Esophagus muscularis mucosa (tissue), 4 donors: ENCODE data around the gene LILRB5. TPM values are rescaled to one million over a fixed set of nuclear protein-coding genes. Genes with fewer than 3 reads are reported as not detected.

Experiments
- DNase-seq: peaks from one replicate; pipeline ENCODE4 v3.0.0-alpha.2; 2017; ENCODE audit errors: extremely low spot score
- H3K27ac ChIP-seq, 4 donors: fragments of 200-600 bp; sonication (generic); replicated peaks in 1 of 4; 1 replicate in 3 of 4; 2 replicates in 1 of 4; pipeline ENCODE4 v1.5.1; 2016 to 2019; ENCODE audit warnings: mild to moderate bottlenecking in 1 of 4
- H3K27me3 ChIP-seq, 4 donors: fragments of 200-600 bp; sonication (generic); one replicate each; pipeline versions ENCODE4 v1.5.1 to v1.6.0; 2016 to 2019
- H3K36me3 ChIP-seq, 4 donors: fragments of 200-600 bp; sonication (generic); one replicate each; pipeline ENCODE4 v1.5.1; 2016 to 2019
- H3K4me1 ChIP-seq, 4 donors: fragments of 200-600 bp; sonication (generic); one replicate each; pipeline ENCODE4 v1.5.1; 2016 to 2019
- H3K4me3 ChIP-seq, 4 donors: fragments of 200-600 bp; sonication (generic); 1 replicate in 2 of 4; 2 replicates in 2 of 4; pipeline ENCODE4 v1.5.1; 2016 to 2019; ENCODE audit warnings: mild to moderate bottlenecking in 4 of 4, moderate library complexity in 1 of 4
- H3K9me3 ChIP-seq, 4 donors: fragments of 200-600 bp; sonication (generic); 1 replicate in 3 of 4; 2 replicates in 1 of 4; pipeline ENCODE4 v1.5.1; 2016 to 2019
- CTCF ChIP-seq, 3 experiments: fragments of 200-600 bp in 2 of 3; fragments of 450-650 bp in 1 of 3; sonication (generic) in 2 of 3; IDR thresholded peaks; one replicate each; pipeline ENCODE4 v1.5.1; 2017 to 2019; ENCODE audit warnings: antibody characterized with exemption in 3 of 3, mild to moderate bottlenecking in 2 of 3, moderate library complexity in 1 of 3
- EP300 ChIP-seq: sonication (generic); formaldehyde crosslinking; IDR thresholded peaks from one replicate; pipeline ENCODE4 v1.6.1; 2017; ENCODE audit warnings: antibody characterized with exemption
- POLR2A ChIP-seq: fragments of 450-650 bp; IDR thresholded peaks from one replicate; pipeline ENCODE4 v1.6.1; 2017; ENCODE audit warnings: antibody characterized with exemption, moderate library complexity, mild to moderate bottlenecking, low read depth
- POLR2AphosphoS5 ChIP-seq, 2 donors: sonication (generic); formaldehyde crosslinking; IDR thresholded peaks; one replicate each; pipeline ENCODE4 v1.6.1; 2017; ENCODE audit warnings: antibody characterized with exemption in 2 of 2
- WGBS: methylation state at CpG from one replicate; pipeline ENCODE4 v1.1.5; 2018; 5-methylcytosine and 5-hydroxymethylcytosine counted together
- intact Hi-C: fragments of 100-400 bp; cut with DNase I; formaldehyde crosslinking; loops from one replicate; pipeline ENCODE4 v1.15.1; 2023
- small RNA-seq, 3 donors: library from RNA; depleted of rRNA; stranded (forward); fragments of <200 nt; gene quantifications; one replicate each; pipeline ENCODE3, GENCODE V24; 2016
- total RNA-seq, 4 donors: library from RNA; depleted of rRNA; stranded (reverse); fragments of >200 nt; gene quantifications; one replicate each; pipeline versions ENCODE4 v1.1.0 to v1.2.1, GENCODE V29; 2016

Gene LILRB5
- total RNA-seq, 4 donors from 2014 or later: 16.6 to 26.6 (median 21.4) TPM

GRCh38 chr19:54201980-54202379, 55.1 kb downstream of the LILRB5 start:
- WGBS: 74% methylated on average over 13 of the region's 13 CpGs
- intact Hi-C loops: loop anchor here (5.0 kb wide), 1 partner anchor 35 kb away; no protein-coding TSS in a partner anchor

GRCh38 chr19:54201172-54201701, 55.8 kb downstream of the LILRB5 start:
- no peak for DNase-seq
- TF ChIP-seq POLR2AphosphoS5 (IDR thresholded peaks at IDR 0.05) (no peak), CTCF (IDR thresholded peaks at IDR 0.05) (peak in 1 of 3 experiments; percentile 2)
- 4% methylated on average over 17 of the region's 28 CpGs for WGBS
- peak overlapping the region; percentile 91 to 97 (median 92) for H3K27ac ChIP-seq
- peak overlapping the region; percentile 53 to 81 (median 76) for H3K4me3 ChIP-seq
- intact Hi-C loops: loop anchor here (5.0 kb wide), 1 partner anchor 34 kb away; no protein-coding TSS in a partner anchor
- peaks cover 30 to 58% (median 47%) of the 10 kb centered on the region in 4 donors for H3K36me3 ChIP-seq
- no peaks in the 10 kb centered on the region for H3K27me3 ChIP-seq
- no peaks in the 10 kb centered on the region for H3K9me3 ChIP-seq
- H3K4me1 ChIP-seq: peaks cover 47 to 60% (median 56%) of the 10 kb centered on the region in 4 donors

More at GRCh38 chr19:54201980-54202379, 55.1 kb downstream of the LILRB5 start:
- Histone ChIP-seq H3K9me3 (no peaks in the 10 kb centered on the region), H3K4me1 (peaks cover 50 to 68% (median 64%) of the 10 kb centered on the region in 4 donors), H3K27ac (peak overlapping the region in 3 of 4 donors; percentile 91 to 97 (median 93)), H3K36me3 (peaks cover 38 to 58% (median 54%) of the 10 kb centered on the region in 4 donors), H3K4me3 (peak overlapping the region; percentile 53 to 81 (median 76)), H3K27me3 (no peaks in the 10 kb centered on the region)
- TF ChIP-seq CTCF (IDR thresholded peaks at IDR 0.05) (no peak), EP300 (no peak), POLR2AphosphoS5 (IDR thresholded peaks at IDR 0.05) (no peak), POLR2A (no peak)
- DNase-seq: no peak

Small RNAs within 50 kb of the gene (small RNA-seq; reads per million reads assigned to genes)
- 0 reads per million in 3 donors for gene AC245884.12
- 0 reads per million in 3 donors for gene MIR4752
- gene RNU6-1307P: 0 reads per million in 3 donors

Other genes with a start within 250 kb of the LILRB5 start
- gene VSTM1, start 193.4 kb downstream of the LILRB5 start, total RNA-seq: under 1 TPM in 1 of 4 donors, not detected in 3; 0.33 TPM
- not detected for gene TARM1, start 175.9 kb downstream of the LILRB5 start, total RNA-seq
- gene OSCAR, start 156.5 kb downstream of the LILRB5 start, total RNA-seq: 1 to 10 TPM in 3 of 4 donors, under 1 TPM in 1; 0.29 to 5.0 (median 1.6) TPM
- gene NDUFA3, start 154.4 kb downstream of the LILRB5 start, total RNA-seq: 10 to 100 TPM in 3 of 4 donors, 1 to 10 TPM in 1; 9.1 to 50.9 (median 26.4) TPM
- 10 to 100 TPM; 10.8 to 26.6 (median 19.8) TPM for gene TFPT, start 141.6 kb downstream of the LILRB5 start, total RNA-seq
- gene PRPF31, start 141.5 kb downstream of the LILRB5 start, total RNA-seq: 10 to 100 TPM; 44.9 to 64.3 (median 56.0) TPM
- gene CNOT3, start 119.5 kb downstream of the LILRB5 start, total RNA-seq: 10 to 100 TPM; 15.1 to 25.3 (median 21.1) TPM
- 10 to 100 TPM in 3 of 4 donors, 1 to 10 TPM in 1; 10.0 to 12.7 (median 11.5) TPM for gene LENG1, start 97.6 kb downstream of the LILRB5 start, total RNA-seq
- gene TMC4, start 84.1 kb downstream of the LILRB5 start, total RNA-seq: under 1 TPM in 3 of 4 donors, not detected in 1; 0.26 to 0.98 (median 0.33) TPM
- 10 to 100 TPM; 40.3 to 83.2 (median 59.4) TPM for gene MBOAT7, start 67.7 kb downstream of the LILRB5 start, total RNA-seq
- 100 to 1,000 TPM in 1 of 4 donors, 10 to 100 TPM in 3; 49.4 to 103 (median 86.8) TPM for gene TSEN34, start 66.0 kb downstream of the LILRB5 start, total RNA-seq
- gene RPS9, start 56.4 kb downstream of the LILRB5 start, total RNA-seq: 1,000 to 10,000 TPM; 1,410 to 2,465 (median 1,750) TPM
- 10 to 100 TPM in 2 of 4 donors, 1 to 10 TPM in 2; 9.1 to 36.1 (median 11.3) TPM for gene LILRB3, start 34.3 kb downstream of the LILRB5 start, total RNA-seq
- 1 to 10 TPM in 3 of 4 donors, under 1 TPM in 1; 0.86 to 2.9 (median 2.6) TPM for gene LILRA6, start 14.5 kb downstream of the LILRB5 start, total RNA-seq
- gene LILRB2, start 23.8 kb upstream of the LILRB5 start, total RNA-seq: 1 to 10 TPM; 2.1 to 5.6 (median 2.6) TPM
- 10 to 100 TPM in 1 of 4 donors, 1 to 10 TPM in 3; 1.5 to 12.1 (median 2.7) TPM for gene LILRA5, start 55.9 kb upstream of the LILRB5 start, total RNA-seq
- gene LILRA4, start 81.9 kb upstream of the LILRB5 start, total RNA-seq: not detected
- 10 to 100 TPM in 3 of 4 donors, 1 to 10 TPM in 1; 7.6 to 23.4 (median 13.0) TPM for gene LAIR1, start 107.7 kb upstream of the LILRB5 start, total RNA-seq
- gene TTYH1, start 158.2 kb upstream of the LILRB5 start, total RNA-seq: 1 to 10 TPM in 3 of 4 donors, under 1 TPM in 1; 0.83 to 8.0 (median 5.6) TPM
- 100 to 1,000 TPM in 1 of 4 donors, 10 to 100 TPM in 3; 42.9 to 115 (median 72.2) TPM for gene LENG8, start 191.9 kb upstream of the LILRB5 start, total RNA-seq
- 1 to 10 TPM; 5.4 to 9.3 (median 8.1) TPM for gene LENG9, start 206.5 kb upstream of the LILRB5 start, total RNA-seq
- 10 to 100 TPM; 10.8 to 27.1 (median 20.6) TPM for gene CDC42EP5, start 216.0 kb upstream of the LILRB5 start, total RNA-seq
- gene LAIR2, start 245.6 kb upstream of the LILRB5 start, total RNA-seq: not detected